HCT116 (cell line): ENCODE results near the gene DVL1. TPM values are rescaled to one million over a fixed set of nuclear protein-coding genes. Genes with fewer than 3 reads are reported as not detected.

Experiments
- ATAC-seq: fragments of 200-7000 bp; cut with Tn5 transposase; 2 replicates; pipeline ENCODE4 v1.9.1; 2020; ENCODE audit warnings: mild to moderate bottlenecking, moderate library complexity
- BruUV-seq: library from RNA; stranded (reverse); fragments of 400-500 nt; replicated peaks from 2 replicates; lab custom pipeline; 2021; lab: Mats Ljungman, UMichigan
- CTCF ChIA-PET: fragments of 300-600 bp; sonication (Branson Sonifier 250); formaldehyde crosslinking; loops from one replicate; lab custom pipeline; 2021; ENCODE audit warnings: antibody characterized with exemption; lab: Charles Lee
- POLR2A ChIA-PET: fragments of 300-600, 350-600 bp; sonication (Branson Sonifier 250); formaldehyde crosslinking; loops from one replicate; lab custom pipeline; 2021; ENCODE audit warnings: antibody characterized with exemption; lab: Charles Lee
- RAD21 ChIA-PET, 2 experiments: fragments of 300-600 bp; sonication (Branson Sonifier 250); formaldehyde crosslinking; loops; one replicate each; lab custom pipeline; 2023; ENCODE audit warnings: low total read pairs in 2 of 2; ENCODE audit not compliant: uncharacterized antibody in 2 of 2, unreplicated experiment in 2 of 2, low non-redundant PET in 1 of 2; lab: Charles Lee
- DNase-seq: peaks from one replicate; pipeline ENCODE4 v3.0.0-alpha.2; 2010; ENCODE audit warnings: low read depth, low spot score
- H2AFZ ChIP-seq: fragments of 200-600 bp; shearing (Covaris generic), sonication (generic); 2 replicates; pipeline ENCODE4 v1.6.1; 2017; ENCODE audit warnings: low read depth, mixed run types, mixed read lengths, antibody characterized with exemption, low read length; ENCODE audit not compliant: poor library complexity, severe bottlenecking
- H3K27ac ChIP-seq: 2 replicates; pipeline ENCODE4 v1.5.1; 2012; ENCODE audit warnings: low read depth, low read length
- H3K27me3 ChIP-seq: fragments of 200-600 bp; sonication (generic); 2 replicates; pipeline ENCODE4 v1.6.1; 2016; ENCODE audit warnings: mixed run types, low read length, mixed read lengths; ENCODE audit not compliant: insufficient read depth
- H3K36me3 ChIP-seq, 2 experiments: fragments of 200-500 bp in 1 of 2; fragments of 200-600 bp in 1 of 2; sonication (Bioruptor generic) in 1 of 2; sonication (generic) in 1 of 2; 2 replicates each; pipeline versions ENCODE4 v1.5.1 to v1.6.1; 2014 to 2016; ENCODE audit warnings: low read length in 2 of 2, inconsistent platforms in 1 of 2, mixed read lengths in 1 of 2, mixed run types in 1 of 2; ENCODE audit not compliant: insufficient read depth in 2 of 2, control insufficient read depth in 1 of 2
- H3K4me1 ChIP-seq, 2 experiments: fragments of 200-600 bp in 1 of 2; sonication (generic) in 1 of 2; 2 replicates each; pipeline versions ENCODE4 v1.5.1 to v1.6.1; 2012 to 2017; ENCODE audit warnings: low read length in 2 of 2, inconsistent platforms in 1 of 2, mild to moderate bottlenecking in 1 of 2, mixed read lengths in 1 of 2, mixed run types in 1 of 2, moderate library complexity in 1 of 2; ENCODE audit not compliant: insufficient read depth in 2 of 2, control insufficient read depth in 1 of 2
- H3K4me2 ChIP-seq: fragments of 200-600 bp; sonication (generic); 2 replicates; pipeline ENCODE4 v1.6.1; 2017; ENCODE audit warnings: mixed run types, low read length, mixed read lengths
- H3K4me3 ChIP-seq, 2 experiments: fragments of 200-600 bp in 1 of 2; sonication (generic) in 1 of 2; replicated peaks in 1 of 2; 2 replicates each; pipeline ENCODE4 v1.5.1; 2011 to 2016; ENCODE audit warnings: low read length in 2 of 2, control low read depth in 1 of 2, low read depth in 1 of 2, mild to moderate bottlenecking in 1 of 2, mixed read lengths in 1 of 2, mixed run types in 1 of 2
- H3K79me2 ChIP-seq: fragments of 200-600 bp; sonication (generic); 2 replicates; pipeline ENCODE4 v1.6.1; 2017; ENCODE audit warnings: mild to moderate bottlenecking, mixed run types, low read length, moderate library complexity, mixed read lengths; ENCODE audit not compliant: insufficient read depth
- H3K9ac ChIP-seq: fragments of 200-600 bp; sonication (generic); 2 replicates; pipeline ENCODE4 v1.6.1; 2016; ENCODE audit warnings: low read length, mixed read lengths
- H3K9me2 ChIP-seq: fragments of 200-600 bp; sonication (generic), shearing (Covaris generic); 2 replicates; pipeline ENCODE4 v1.6.1; 2017; ENCODE audit warnings: mixed run types, mild to moderate bottlenecking, moderate library complexity; ENCODE audit not compliant: insufficient read depth
- H3K9me3 ChIP-seq, 2 experiments: fragments of 200-500 bp in 1 of 2; fragments of 200-600 bp in 1 of 2; sonication (Bioruptor generic) in 1 of 2; sonication (generic) in 1 of 2; 2 replicates each; pipeline ENCODE4 v1.6.1; 2014 to 2017; ENCODE audit warnings: low read length in 2 of 2, mixed read lengths in 2 of 2, inconsistent platforms in 1 of 2, low read depth in 1 of 2, mild to moderate bottlenecking in 1 of 2, mixed run types in 1 of 2, moderate library complexity in 1 of 2; ENCODE audit not compliant: control insufficient read depth in 1 of 2, insufficient read depth in 1 of 2
- H4K20me1 ChIP-seq: fragments of 200-600 bp; sonication (generic), shearing (Covaris generic); 2 replicates; pipeline ENCODE4 v1.6.1; 2017; ENCODE audit warnings: mixed run types, mild to moderate bottlenecking, moderate library complexity; ENCODE audit not compliant: insufficient read depth
- CBX3 ChIP-seq: IDR thresholded peaks from 2 replicates; pipeline ENCODE4 v1.6.1; 2012; ENCODE audit warnings: low read depth
- CEBPB ChIP-seq: IDR thresholded peaks from 2 replicates; pipeline ENCODE4 v1.6.1; 2012; ENCODE audit warnings: low read depth
- CTCF ChIP-seq, 3 experiments: fragments of 200-600 bp in 1 of 3; sonication (generic) in 1 of 3; IDR thresholded peaks in 2 of 3; conservative IDR thresholded peaks in 1 of 3; 2 replicates each; pipeline ENCODE4 v1.5.1; 2012 to 2017; ENCODE audit warnings: low read depth in 2 of 3, low read length in 2 of 3, antibody characterized with exemption in 1 of 3, borderline replicate concordance in 1 of 3, control low read depth in 1 of 3, mild to moderate bottlenecking in 1 of 3, mixed read lengths in 1 of 3, mixed run types in 1 of 3, moderate library complexity in 1 of 3; ENCODE audit not compliant: insufficient read depth in 1 of 3
- ELF1 ChIP-seq: IDR thresholded peaks from 2 replicates; pipeline ENCODE4 v1.6.1; 2012; ENCODE audit warnings: low read depth, borderline replicate concordance
- EZH2 ChIP-seq: fragments of 200-600 bp; sonication (generic); IDR thresholded peaks from 2 replicates; pipeline ENCODE4 v1.6.1; 2017; ENCODE audit warnings: antibody characterized with exemption, mixed run types
- EZH2phosphoT487 ChIP-seq: fragments of 200-600 bp; IDR thresholded peaks from 2 replicates; pipeline ENCODE4 v1.6.1; 2018; ENCODE audit warnings: antibody characterized with exemption, borderline replicate concordance
- FOSL1 ChIP-seq: IDR thresholded peaks from 2 replicates; pipeline ENCODE4 v1.6.1; 2012; ENCODE audit warnings: low read depth
- JUND ChIP-seq: IDR thresholded peaks from 2 replicates; pipeline ENCODE4 v1.6.1; 2012
- MAX ChIP-seq: IDR thresholded peaks from 2 replicates; pipeline ENCODE4 v1.6.1; 2012
- POLR2AphosphoS5 ChIP-seq: IDR thresholded peaks from 2 replicates; pipeline ENCODE4 v1.6.1; 2011; ENCODE audit warnings: mild to moderate bottlenecking, low read depth, low read length, moderate library complexity
- RAD21 ChIP-seq: IDR thresholded peaks from 2 replicates; pipeline ENCODE4 v1.6.1; 2012; ENCODE audit warnings: low read depth, mild to moderate bottlenecking
- SIN3A ChIP-seq: IDR thresholded peaks from 2 replicates; pipeline ENCODE4 v1.6.1; 2012; ENCODE audit warnings: low read depth
- SP1 ChIP-seq: IDR thresholded peaks from 2 replicates; pipeline ENCODE4 v1.6.1; 2012; ENCODE audit warnings: low read depth
- TCF7L2 ChIP-seq: IDR thresholded peaks from 2 replicates; pipeline ENCODE4 v1.7.0; 2011; ENCODE audit warnings: borderline replicate concordance, inconsistent platforms; ENCODE audit not compliant: insufficient read depth, insufficient read length; ENCODE audit errors: extremely low read depth
- ZBTB33 ChIP-seq: IDR thresholded peaks from 2 replicates; pipeline ENCODE4 v1.6.1; 2011; ENCODE audit warnings: mild to moderate bottlenecking, low read length, moderate library complexity; ENCODE audit not compliant: insufficient replicate concordance; ENCODE audit errors: extremely low read depth
- ZFX ChIP-seq: fragments of 450-650 bp; IDR thresholded peaks from 2 replicates; pipeline ENCODE4 v1.6.1; 2017
- ZNF274 ChIP-seq: fragments of 200-500 bp; sonication (Bioruptor generic); IDR thresholded peaks from 2 replicates; pipeline ENCODE4 v1.6.1; 2014; ENCODE audit warnings: mild to moderate bottlenecking, low read depth, low read length, inconsistent platforms
- intact Hi-C: fragments of 100-400 bp; cut with micrococcal nuclease; formaldehyde crosslinking; loops from 2 replicates; pipeline ENCODE4 v1.10.0; 2022
- total RNA-seq: library from RNA; stranded (reverse); gene quantifications from one replicate; pipeline ENCODE4 v1.2.1, GENCODE V29; 2021; ENCODE audit not compliant: unreplicated experiment

The DVL1 gene
- total RNA-seq, 1 experiment from 2014 or later: 160 TPM

GRCh38 chr1:1380860-1381259 lies 31.6 kb upstream of the DVL1 start:
- intact Hi-C loops: no loop called here

More at GRCh38 chr1:1380860-1381259, 31.6 kb upstream of the DVL1 start:
- RAD21 ChIA-PET: interaction anchor here in 1 of 2 experiments (0.7 kb wide), 1 partner anchor 124 kb away, joined by 3 read pairs; no protein-coding TSS in a partner anchor
- POLR2A ChIA-PET: no interaction called here
- no peaks in the 10 kb centered on the region for H3K9me2 ChIP-seq
- DNase-seq (no peak), ATAC-seq (no peak)
- H3K4me2 ChIP-seq: no peak overlapping the region
- no peaks in the 10 kb centered on the region for H3K9me3 ChIP-seq
- peaks cover 5 to 9% of the 10 kb centered on the region in 2 experiments; a peak in 3 of 4 replicates for H3K4me1 ChIP-seq
- no TSS peak for BruUV-seq
- H3K27ac ChIP-seq: no peak overlapping the region
- H3K9ac ChIP-seq: no peak overlapping the region
- H3K27me3 ChIP-seq: no peaks in the 10 kb centered on the region
- no peak overlapping the region for H2AFZ ChIP-seq
- TF ChIP-seq TCF7L2: no peak
- TF ChIP-seq ZBTB33: no peak
- TF ChIP-seq EZH2phosphoT487: no peak
- TF ChIP-seq ZNF274: no peak
- TF ChIP-seq SIN3A: no peak
- TF ChIP-seq POLR2AphosphoS5: no peak
- TF ChIP-seq ELF1: no peak
- TF ChIP-seq CEBPB: no peak
- no peak for TF ChIP-seq ZFX
- TF ChIP-seq CBX3: no peak
- no peak for TF ChIP-seq CTCF (IDR thresholded peaks at IDR 0.05 in 2 of 3, conservative IDR thresholded peaks at IDR 0.05 in 1 of 3; ENCODE audit: borderline replicate concordance in 1 of 3, insufficient read depth in 1 of 3, low read depth in 2 of 3, low read length in 2 of 3)
- no peak for TF ChIP-seq RAD21
- no peak for TF ChIP-seq JUND
- no peak for TF ChIP-seq EZH2
- no peak for TF ChIP-seq MAX
- TF ChIP-seq FOSL1: no peak
- no peak for TF ChIP-seq SP1
- CTCF ChIA-PET: no interaction called here
- peaks cover under 1 to 2% of the 10 kb centered on the region in 2 experiments; a peak in 3 of 4 replicates for H3K36me3 ChIP-seq
- no peak overlapping the region for H3K4me3 ChIP-seq
- no peaks in the 10 kb centered on the region for H4K20me1 ChIP-seq
- H3K79me2 ChIP-seq: no peaks in the 10 kb centered on the region
